SK-N-SH treated with all-trans-retinoic acid at 6 μM for 48 hours (cell line): Measurements from ENCODE around the gene SCAF11.
"Not testable (repeated sequence)": the region's sequence is repeated elsewhere in the genome, so short reads cannot be mapped to it uniquely, and the experiment has no call there.

Experiments
- ARNTL ChIP-seq: fragments of 450-650 bp; formaldehyde crosslinking; IDR thresholded peaks from 2 replicates; pipeline ENCODE4 v1.5.0; 2020; ENCODE audit warnings: low read depth, mild to moderate bottlenecking, moderate library complexity, borderline replicate concordance
- BACH2 ChIP-seq: fragments of 250-450 bp; sonication (Bioruptor Pico); IDR thresholded peaks from 2 replicates; pipeline ENCODE4 v1.9.0; 2021; ENCODE audit warnings: mild to moderate bottlenecking, borderline replicate concordance
- CSRNP3 ChIP-seq: fragments of 250-450 bp; sonication (Bioruptor Pico); IDR thresholded peaks from 2 replicates; pipeline ENCODE4 v1.5.1; 2021; ENCODE audit warnings: mild to moderate bottlenecking, moderate library complexity
- ISL1 ChIP-seq: fragments of 250-450 bp; sonication (Bioruptor Pico); IDR thresholded peaks from 2 replicates; pipeline ENCODE4 v2.1.2; 2022; ENCODE audit warnings: mild to moderate bottlenecking, moderate library complexity
- OSR1 ChIP-seq: fragments of 250-450 bp; sonication (Bioruptor Pico); IDR thresholded peaks from 2 replicates; pipeline ENCODE4 v1.8.0; 2022; ENCODE audit warnings: moderate library complexity, mild to moderate bottlenecking, inconsistent platforms
- PATZ1 ChIP-seq: fragments of 250-450 bp; sonication (Bioruptor Pico); IDR thresholded peaks from 2 replicates; pipeline ENCODE4 v1.8.0; 2020; ENCODE audit warnings: mild to moderate bottlenecking, moderate library complexity, borderline replicate concordance
- RARB ChIP-seq: fragments of 250-450 bp; sonication (Bioruptor Pico); IDR thresholded peaks from 2 replicates; pipeline ENCODE4 v1.8.0; 2021; ENCODE audit warnings: mild to moderate bottlenecking, moderate library complexity
- ZFP30 ChIP-seq: fragments of 450-650 bp; formaldehyde crosslinking; IDR thresholded peaks from 2 replicates; pipeline ENCODE4 v1.5.0; 2022; ENCODE audit warnings: mild to moderate bottlenecking, moderate library complexity
- ZNF565 ChIP-seq: fragments of 450-650 bp; formaldehyde crosslinking; conservative IDR thresholded peaks from 2 replicates; pipeline ENCODE4 v1.5.0; 2020; ENCODE audit warnings: low read depth, mild to moderate bottlenecking, moderate library complexity
- TF ChIP-seq, protein P1 (sequence below): fragments of 250-450 bp; sonication (Bioruptor Pico); IDR thresholded peaks from 2 replicates; pipeline ENCODE4 v1.5.1; 2020; ENCODE audit warnings: low read depth, mild to moderate bottlenecking, moderate library complexity

GRCh38 chr12:46018712-46019111 is 28.3 kb upstream of the SCAF11 start:
- not testable (repeated sequence) for TF ChIP-seq ARNTL (CRISPR knock-in tag); OSR1; BACH2 (CRISPR knock-in tag); RARB; ZNF565 (CRISPR knock-in tag); PATZ1; ZFP30 (CRISPR knock-in tag); ISL1 (CRISPR knock-in tag); CSRNP3
- TF ChIP-seq, protein P1, sequence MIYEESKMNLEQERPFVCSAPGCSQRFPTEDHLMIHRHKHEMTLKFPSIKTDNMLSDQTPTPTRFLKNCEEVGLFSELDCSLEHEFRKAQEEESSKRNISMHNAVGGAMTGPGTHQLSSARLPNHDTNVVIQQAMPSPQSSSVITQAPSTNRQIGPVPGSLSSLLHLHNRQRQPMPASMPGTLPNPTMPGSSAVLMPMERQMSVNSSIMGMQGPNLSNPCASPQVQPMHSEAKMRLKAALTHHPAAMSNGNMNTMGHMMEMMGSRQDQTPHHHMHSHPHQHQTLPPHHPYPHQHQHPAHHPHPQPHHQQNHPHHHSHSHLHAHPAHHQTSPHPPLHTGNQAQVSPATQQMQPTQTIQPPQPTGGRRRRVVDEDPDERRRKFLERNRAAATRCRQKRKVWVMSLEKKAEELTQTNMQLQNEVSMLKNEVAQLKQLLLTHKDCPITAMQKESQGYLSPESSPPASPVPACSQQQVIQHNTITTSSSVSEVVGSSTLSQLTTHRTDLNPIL (CRISPR knock-in tag), result not testable (repeated sequence)
